K562 (cell line): ENCODE data around the gene SHC1. TPM values are rescaled to one million over a fixed set of nuclear protein-coding genes. Genes with fewer than 3 reads are reported as not detected.

ENCODE experiments used
- ATAC-seq: fragments of 200-7000 bp; cut with Tn5 transposase; 3 replicates; pipeline ENCODE4 v1.9.1; 2020; ENCODE audit warnings: moderate library complexity
- BruUV-seq: library from RNA; stranded (reverse); fragments of 400-500 nt; replicated peaks from 2 replicates; lab custom pipeline; 2021; lab: Mats Ljungman, UMichigan
- CTCF ChIA-PET: fragments of 300-600 bp; formaldehyde crosslinking; extraction: SDS; loops from one replicate; lab custom pipeline; 2021; ENCODE audit warnings: low intra/inter-chr PET ratio; lab: Yijun Ruan, JAX
- POLR2A ChIA-PET: fragments of 300-600, 350-650 bp; sonication (Branson Sonifier 250); formaldehyde crosslinking; extraction: SDS; loops from one replicate; lab custom pipeline; 2021; ENCODE audit warnings: antibody characterized with exemption, inconsistent platforms; lab: Yijun Ruan, JAX
- DNase-seq, 4 experiments: peaks; one replicate each; pipeline versions ENCODE4 v3.0.0 to v3.0.0-alpha.2; 2011 to 2018; ENCODE audit warnings: low spot score in 3 of 4, mixed read lengths in 3 of 4; ENCODE audit errors: extremely low read depth in 1 of 4
- FAIRE-seq: peaks from 2 replicates; lab custom pipeline; 2011; peaks lifted over from hg19 to GRCh38; lab: Jason Lieb, UNC
- H2AFZ ChIP-seq: 2 replicates; pipeline ENCODE4 v1.6.0; 2011; ENCODE audit warnings: low read depth, low read length, control low read depth, inconsistent platforms
- H3K27ac ChIP-seq: fragments of 200-600 bp; 3 replicates; pipeline ENCODE4 v1.8.0; 2011; ENCODE audit warnings: low read depth, mild to moderate bottlenecking, control low read depth, inconsistent platforms, low read length, moderate library complexity, mixed read lengths; ENCODE audit errors: extremely low read depth
- H3K27me3 ChIP-seq, 2 experiments: fragments of 300-600 bp in 1 of 2; 2 replicates in 1 of 2; 3 replicates in 1 of 2; pipeline versions ENCODE4 v1.6.0 to v1.8.0; 2011; ENCODE audit warnings: inconsistent platforms in 2 of 2, low read length in 2 of 2, mild to moderate bottlenecking in 1 of 2, mixed read lengths in 1 of 2, moderate library complexity in 1 of 2; ENCODE audit not compliant: control insufficient read depth in 2 of 2, insufficient read depth in 2 of 2
- H3K36me3 ChIP-seq: fragments of 300-600 bp; 3 replicates; pipeline ENCODE4 v1.8.0; 2011; ENCODE audit warnings: mild to moderate bottlenecking, low read length, inconsistent platforms; ENCODE audit not compliant: control insufficient read depth, insufficient read depth
- H3K4me1 ChIP-seq, 2 experiments: fragments of 200-600 bp in 1 of 2; replicated peaks in 1 of 2; 2 replicates in 1 of 2; 3 replicates in 1 of 2; pipeline versions ENCODE4 v1.5.1 to v1.8.0; 2011; ENCODE audit warnings: inconsistent platforms in 2 of 2, low read length in 2 of 2, mild to moderate bottlenecking in 1 of 2, mixed read lengths in 1 of 2, moderate library complexity in 1 of 2; ENCODE audit not compliant: control insufficient read depth in 2 of 2, insufficient read depth in 2 of 2
- H3K4me2 ChIP-seq: 2 replicates; pipeline ENCODE4 v1.6.1; 2011; ENCODE audit warnings: low read length, control low read depth, inconsistent platforms, mixed read lengths; ENCODE audit not compliant: insufficient read depth
- H3K4me3 ChIP-seq: fragments of 200-600 bp; sonication (generic), shearing (Covaris generic); 2 replicates; pipeline ENCODE4 v1.5.1; 2016; ENCODE audit warnings: control low read depth, inconsistent platforms
- H3K79me2 ChIP-seq: fragments of 200-600 bp; 3 replicates; pipeline ENCODE4 v1.8.0; 2011; ENCODE audit warnings: low read length, inconsistent platforms; ENCODE audit not compliant: control insufficient read depth, insufficient read depth
- H3K9ac ChIP-seq, 2 experiments: 2 replicates each; pipeline versions ENCODE4 v1.6.0 to v1.6.1; 2011; ENCODE audit warnings: low read depth in 2 of 2, low read length in 2 of 2, control low read depth in 1 of 2, inconsistent platforms in 1 of 2, mild to moderate bottlenecking in 1 of 2, mixed read lengths in 1 of 2; ENCODE audit not compliant: insufficient read depth in 1 of 2
- H3K9me1 ChIP-seq: one replicate; pipeline ENCODE4 v1.6.0; 2011; ENCODE audit warnings: inconsistent platforms, mild to moderate bottlenecking, low read length, moderate library complexity; ENCODE audit not compliant: control insufficient read depth, insufficient read depth
- H3K9me3 ChIP-seq: replicated peaks from 2 replicates; pipeline ENCODE4 v1.5.1; 2011; ENCODE audit warnings: low read depth, low read length, inconsistent platforms; ENCODE audit not compliant: control insufficient read depth, insufficient read depth
- H4K20me1 ChIP-seq: replicated peaks from 2 replicates; pipeline ENCODE4 v1.6.1; 2011; ENCODE audit warnings: low read length, inconsistent platforms, mixed read lengths; ENCODE audit not compliant: control insufficient read depth, insufficient read depth
- DLX4 ChIP-seq: fragments of 250-450 bp; sonication (Bioruptor Pico); IDR thresholded peaks from 2 replicates; pipeline ENCODE4 v1.6.1; 2021; ENCODE audit warnings: mild to moderate bottlenecking
- POLR2AphosphoS5 ChIP-seq: IDR thresholded peaks from 2 replicates; pipeline ENCODE4 v1.6.1; 2011; ENCODE audit warnings: mild to moderate bottlenecking, low read depth, low read length, moderate library complexity; ENCODE audit not compliant: control insufficient read depth, insufficient read depth
- WGBS: fragments of 100-300 bp; shearing (Covaris generic); methylation state at CpG from one replicate; pipeline ENCODE4 v1.1.6; 2016; ENCODE audit warnings: low coverage, mixed read lengths; ENCODE audit not compliant: insufficient coverage; ENCODE audit errors: missing lambda C conversion rate; 5-methylcytosine and 5-hydroxymethylcytosine counted together
- in situ Hi-C: fragments of 300-500 bp; cut with MboI; formaldehyde crosslinking; loops from 4 replicates; pipeline ENCODE4 v1.15.0; 2018; ENCODE audit warnings: inconsistent platforms, mixed read lengths
- intact Hi-C: fragments of 100-400 bp; cut with micrococcal nuclease; formaldehyde crosslinking; loops from 2 replicates; pipeline ENCODE4 v1.14.2; 2022
- polyA plus RNA-seq, 8 experiments: library from polyadenylated mRNA; depleted of rRNA in 4 of 8; stranded (reverse) in 5 of 8; unstranded in 3 of 8; fragments of >200 nt; fragmentation: Nextera tagmentation in 2 of 8; fragmentation: Illumina TruSeq in 1 of 8; extraction: Ambion mirVana in 2 of 8; extraction: Trizol in 1 of 8; gene quantifications; 2 replicates each; pipeline versions ENCODE4 v1.2.1 to v1.2.3, GENCODE V29; 2011 to 2014; ENCODE audit warnings: inconsistent platforms in 1 of 8, missing spikeins in 1 of 8
- total RNA-seq, 7 experiments: library from RNA; depleted of rRNA in 6 of 7; stranded (reverse); fragments of >200 nt in 6 of 7; fragmentation: Illumina TruSeq in 2 of 7; extraction: Trizol in 2 of 7; gene quantifications; 2 replicates each; pipeline versions ENCODE4 v1.2.1 to v1.2.3, GENCODE V29; 2011 to 2021; ENCODE audit warnings: low replicate concordance in 1 of 7

Gene SHC1
- total and polyA plus RNA-seq, 9 of the 15 experiments (the other 6 are each of a cell fraction or from before 2014, with no cell fraction given) = 4.1 to 113 (median 51.9) TPM

DNA sequence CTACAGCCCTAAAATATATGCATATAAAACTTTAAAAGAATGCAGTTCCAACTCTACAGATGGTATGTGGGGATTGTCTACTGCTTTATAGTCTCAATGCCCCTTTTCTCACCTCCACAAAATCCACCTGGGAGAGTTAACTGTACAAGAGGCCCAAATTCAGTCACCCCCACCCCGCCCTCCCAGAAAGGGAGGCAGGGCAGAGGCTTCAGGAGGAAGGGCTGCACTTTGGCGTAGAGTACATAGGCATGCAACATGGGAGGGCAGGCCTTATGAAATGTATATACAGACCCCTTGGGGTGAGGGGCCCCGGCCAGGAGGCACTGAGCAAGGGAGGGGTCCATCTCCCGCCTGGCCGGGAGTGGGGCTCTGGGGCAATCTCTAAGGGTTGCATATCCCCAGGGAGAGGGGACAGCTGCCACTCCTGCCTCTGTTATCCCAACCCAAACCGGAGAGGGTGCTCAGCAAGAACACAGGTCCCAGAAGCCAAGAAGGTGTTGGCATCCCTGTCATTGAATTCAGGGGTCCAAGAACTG is 7.7 kb downstream of the SHC1 start:
- peak overlapping the region; percentile 99; the same call in 1 of the 3 replicates for H3K27ac ChIP-seq
- ChIA-PET CTCF (interaction anchor here (0.9 to 2.7 kb wide), 4 partner anchors 55 to 403 kb away, joined by 4 to 28 read pairs (median 6); no protein-coding TSS in a partner anchor), POLR2A (interaction anchor here (0.5 to 7.0 kb wide), 4 partner anchors 11 to 110 kb away, joined by 3 to 80 read pairs (median 8); partner anchors contain the start of genes CKS1B, FLAD1 and SHC1)
- intact Hi-C loops = loop anchor here (5.0 kb wide), 1 partner anchor 119 kb away; no protein-coding TSS in a partner anchor
- FAIRE-seq (no peak), DNase-seq (no peak)
- H3K36me3 ChIP-seq = peaks cover 68% of the 10 kb centered on the region; the same call in 2 of the 3 replicates
- peak overlapping the region; percentile 90; the same call in 1 of the 2 replicates for H3K4me2 ChIP-seq
- peak overlapping the region; percentile 76 to 97 for H3K9ac ChIP-seq
- WGBS = 78% methylated on average over 6 of the region's 6 CpGs
- no peak for TF ChIP-seq DLX4 (CRISPR knock-in tag)
- 0 out of 2 replicates have a peak, but pooled peaks have one; percentile 11 for TF ChIP-seq POLR2AphosphoS5
- TF ChIP-seq, all 486 proteins: peak for 1
- in situ Hi-C loops = no loop called here
- H2AFZ ChIP-seq = no peak overlapping the region
- no peaks in the 10 kb centered on the region for H3K9me3 ChIP-seq
- H3K79me2 ChIP-seq = peaks cover 36% of the 10 kb centered on the region
- no peaks in the 10 kb centered on the region for H4K20me1 ChIP-seq
- no peaks in the 10 kb centered on the region for H3K27me3 ChIP-seq
- BruUV-seq = no TSS peak
- peaks cover 19 to 42% of the 10 kb centered on the region in 2 experiments for H3K4me1 ChIP-seq
- no peaks in the 10 kb centered on the region for H3K9me1 ChIP-seq
- no peak for ATAC-seq
- H3K4me3 ChIP-seq = peak overlapping the region; percentile 91; the same call in 1 of the 2 replicates
